Ovary (tissue), 3 donors: ENCODE data around the gene PDS5B.

Source experiments
- CTCF ChIP-seq, 3 donors: fragments of 450-650 bp in 2 of 3; fragments of 200-600 bp in 1 of 3; IDR thresholded peaks; one replicate each; pipeline versions ENCODE4 v1.5.1 to v1.8.0; 2016 to 2022; ENCODE audit warnings: antibody characterized with exemption in 3 of 3, mild to moderate bottlenecking in 1 of 3
- POLR2A ChIP-seq: fragments of 450-650 bp; IDR thresholded peaks from one replicate; pipeline ENCODE4 v1.6.1; 2017; ENCODE audit warnings: antibody characterized with exemption, mild to moderate bottlenecking, moderate library complexity
- donor health status: DM: no; HTN: no; CAD: no.

DNA sequence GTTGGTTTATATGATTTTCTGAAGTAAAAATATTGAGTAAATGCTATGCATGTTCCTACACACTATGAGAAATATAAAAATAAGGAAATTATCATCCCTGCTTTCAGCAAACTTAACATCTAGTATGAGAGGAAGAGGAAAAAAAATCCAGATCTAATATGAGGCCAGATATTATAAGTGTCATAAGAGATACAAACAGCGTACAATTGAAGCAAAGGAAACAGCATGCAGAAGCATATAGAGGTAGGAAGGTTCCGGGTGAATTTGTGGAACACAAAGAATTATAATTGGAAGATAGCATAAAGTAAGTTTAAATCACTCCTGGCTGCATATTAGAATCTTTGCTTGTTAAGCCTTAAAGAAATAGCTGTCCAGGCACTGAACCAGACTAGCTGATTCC, 88.3 kb downstream of the PDS5B start:
- TF ChIP-seq POLR2A (no peak), CTCF (IDR thresholded peaks at IDR 0.05) (no peak)
